Fibroblast of lung (primary cell): Measurements from ENCODE around the gene ACSL3. TPM values are rescaled to one million over a fixed set of nuclear protein-coding genes. Genes with fewer than 3 reads are reported as not detected.
A peak's percentile ranks its signal among the peaks of the same experiment; 100 is the strongest.

Source experiments
- DNase-seq, 2 donors: peaks; one replicate each; pipeline versions ENCODE4 v3.0.0 to v3.0.0-alpha.2; 2010; ENCODE audit warnings: low read depth in 2 of 2
- H2AFZ ChIP-seq: 2 replicates; pipeline ENCODE4 v1.5.1; 2012; ENCODE audit warnings: low read length, control low read depth, inconsistent platforms
- H3K27ac ChIP-seq: 2 replicates; pipeline ENCODE4 v1.5.1; 2011; ENCODE audit warnings: low read length, control low read depth; ENCODE audit not compliant: insufficient read depth
- H3K27me3 ChIP-seq: 2 replicates; pipeline ENCODE4 v1.5.1; 2011; ENCODE audit warnings: mild to moderate bottlenecking, low read length; ENCODE audit not compliant: control insufficient read depth, insufficient read depth
- H3K36me3 ChIP-seq: 2 replicates; pipeline ENCODE4 v1.5.1; 2011; ENCODE audit warnings: low read length; ENCODE audit not compliant: control insufficient read depth, insufficient read depth
- H3K4me1 ChIP-seq: 2 replicates; pipeline ENCODE4 v1.5.1; 2011; ENCODE audit warnings: low read length; ENCODE audit not compliant: control insufficient read depth, insufficient read depth; ENCODE audit errors: extremely low read depth
- H3K4me2 ChIP-seq: 2 replicates; pipeline ENCODE4 v1.5.1; 2011; ENCODE audit warnings: low read length, control low read depth; ENCODE audit not compliant: insufficient read depth; ENCODE audit errors: extremely low read depth
- H3K4me3 ChIP-seq, 4 experiments: fragments of 200-600 bp in 1 of 4; sonication (generic) in 1 of 4; replicated peaks in 1 of 4; 2 replicates each; pipeline ENCODE4 v1.5.1; 2011 to 2016; ENCODE audit warnings: low read length in 4 of 4, low read depth in 3 of 4, mild to moderate bottlenecking in 3 of 4, control low read depth in 2 of 4, inconsistent platforms in 1 of 4, mixed read lengths in 1 of 4; ENCODE audit not compliant: insufficient read depth in 1 of 4; ENCODE audit errors: control extremely low read depth in 1 of 4
- H3K79me2 ChIP-seq: 2 replicates; pipeline ENCODE4 v1.5.1; 2012; ENCODE audit warnings: mild to moderate bottlenecking, low read length, inconsistent platforms; ENCODE audit not compliant: control insufficient read depth, insufficient read depth
- H3K9ac ChIP-seq: 2 replicates; pipeline ENCODE4 v1.5.1; 2011; ENCODE audit warnings: mild to moderate bottlenecking, low read length, control low read depth; ENCODE audit not compliant: insufficient read depth
- H3K9me3 ChIP-seq: 2 replicates; pipeline ENCODE4 v1.5.1; 2012; ENCODE audit warnings: low read depth, low read length; ENCODE audit not compliant: control insufficient read depth, insufficient read depth
- H4K20me1 ChIP-seq: 2 replicates; pipeline ENCODE4 v1.5.1; 2011; ENCODE audit warnings: low read length; ENCODE audit not compliant: control insufficient read depth, insufficient read depth; ENCODE audit errors: extremely low read depth
- CTCF ChIP-seq, 2 donors: IDR thresholded peaks in 1 of 2; conservative IDR thresholded peaks in 1 of 2; 1 replicate in 1 of 2; 2 replicates in 1 of 2; pipeline ENCODE4 v1.5.1; 2011 to 2012; ENCODE audit warnings: low read length in 2 of 2, control low read depth in 1 of 2, inconsistent platforms in 1 of 2, low read depth in 1 of 2, mild to moderate bottlenecking in 1 of 2
- EZH2 ChIP-seq: IDR thresholded peaks from 2 replicates; pipeline ENCODE4 v1.5.1; 2012; ENCODE audit warnings: low read length, control low read depth, mild to moderate bottlenecking; ENCODE audit errors: missing control alignments
- polyA plus RNA-seq, 2 donors: library from polyadenylated mRNA; depleted of rRNA in 1 of 2; stranded (reverse) in 1 of 2; unstranded in 1 of 2; fragments of >200 nt; gene quantifications; 2 replicates each; pipeline ENCODE4 v1.2.1, GENCODE V29; 2011 to 2012; ENCODE audit warnings: missing spikeins in 1 of 2
- total RNA-seq: library from RNA; depleted of rRNA; stranded (reverse); fragments of >200 nt; gene quantifications from 2 replicates; pipeline ENCODE4 v1.2.1, GENCODE V29; 2014

ACSL3 gene
- total and polyA plus RNA-seq, 2 donors (not counting 1 experiment from before 2014, with no cell fraction given): 147 to 377 TPM

DNA sequence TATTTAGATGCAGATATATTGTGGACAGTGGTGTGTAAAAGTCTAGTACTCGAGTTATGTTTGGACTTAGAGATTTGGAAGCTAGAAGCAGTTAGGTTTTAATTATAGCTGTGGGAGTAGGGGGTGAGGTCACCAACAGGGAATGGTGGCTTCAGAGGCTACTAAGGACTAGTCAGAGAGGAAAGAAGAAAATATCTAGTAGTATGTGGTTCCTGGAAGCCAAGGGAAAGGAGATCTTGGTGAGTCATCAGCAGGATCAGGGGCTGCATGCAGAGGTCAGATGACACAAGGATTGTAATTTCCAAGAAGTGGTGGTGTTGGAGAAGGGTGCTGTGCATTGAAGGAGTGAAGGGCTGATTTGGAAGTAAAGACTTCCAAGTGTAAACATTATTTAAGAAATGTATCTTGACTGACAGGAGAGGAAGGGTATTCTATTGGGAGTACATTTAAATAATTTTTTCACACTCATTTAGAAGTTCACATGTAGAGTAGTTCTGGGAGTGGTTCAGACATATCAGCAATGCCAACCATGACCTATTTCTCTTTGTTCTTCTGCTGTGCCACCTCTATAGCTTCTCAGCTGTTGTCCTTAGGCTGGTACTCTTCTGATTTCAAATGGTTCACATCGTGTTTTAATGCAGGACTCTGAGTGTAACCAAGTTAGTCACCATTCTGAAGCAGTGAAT is 59.1 kb downstream of the ACSL3 start:
- Histone ChIP-seq H3K36me3 (peaks cover 7% of the 10 kb centered on the region), H3K4me2 (peak overlapping the region; percentile 9), H3K79me2 (peaks cover 27% of the 10 kb centered on the region), H3K27me3 (no peaks in the 10 kb centered on the region), H3K9ac (no peak overlapping the region), H4K20me1 (peaks cover 2% of the 10 kb centered on the region), H3K27ac (peak overlapping the region; percentile 65), H3K4me1 (peaks cover 10% of the 10 kb centered on the region), H3K9me3 (no peaks in the 10 kb centered on the region), H3K4me3 (no peak overlapping the region), H2AFZ (no peak overlapping the region)
- peak; percentile 91 to 96 for DNase-seq
- TF ChIP-seq EZH2: no peak
- no peak for TF ChIP-seq CTCF (conservative IDR thresholded peaks at IDR 0.05 in 1 of 2, IDR thresholded peaks at IDR 0.05 in 1 of 2; ENCODE audit: low read depth in 1 of 2, low read length in 2 of 2)

GRCh38 chr2:222920657-222921186 is 59.9 kb downstream of the ACSL3 start:
- H3K4me3 ChIP-seq: no peak overlapping the region
- peaks cover 2% of the 10 kb centered on the region for H4K20me1 ChIP-seq
- peaks cover 10% of the 10 kb centered on the region for H3K4me1 ChIP-seq
- H2AFZ ChIP-seq: no peak overlapping the region
- H3K9me3 ChIP-seq: no peaks in the 10 kb centered on the region
- no peak for DNase-seq
- no peaks in the 10 kb centered on the region for H3K27me3 ChIP-seq
- peak overlapping the region; percentile 63 for H3K27ac ChIP-seq
- TF ChIP-seq CTCF (conservative IDR thresholded peaks at IDR 0.05 in 1 of 2, IDR thresholded peaks at IDR 0.05 in 1 of 2; ENCODE audit: low read depth in 1 of 2, low read length in 2 of 2) (no peak), EZH2 (no peak)
- H3K36me3 ChIP-seq: peaks cover 7% of the 10 kb centered on the region
- H3K79me2 ChIP-seq: peaks cover 21% of the 10 kb centered on the region
- no peak overlapping the region for H3K9ac ChIP-seq
- H3K4me2 ChIP-seq: no peak overlapping the region

DNA sequence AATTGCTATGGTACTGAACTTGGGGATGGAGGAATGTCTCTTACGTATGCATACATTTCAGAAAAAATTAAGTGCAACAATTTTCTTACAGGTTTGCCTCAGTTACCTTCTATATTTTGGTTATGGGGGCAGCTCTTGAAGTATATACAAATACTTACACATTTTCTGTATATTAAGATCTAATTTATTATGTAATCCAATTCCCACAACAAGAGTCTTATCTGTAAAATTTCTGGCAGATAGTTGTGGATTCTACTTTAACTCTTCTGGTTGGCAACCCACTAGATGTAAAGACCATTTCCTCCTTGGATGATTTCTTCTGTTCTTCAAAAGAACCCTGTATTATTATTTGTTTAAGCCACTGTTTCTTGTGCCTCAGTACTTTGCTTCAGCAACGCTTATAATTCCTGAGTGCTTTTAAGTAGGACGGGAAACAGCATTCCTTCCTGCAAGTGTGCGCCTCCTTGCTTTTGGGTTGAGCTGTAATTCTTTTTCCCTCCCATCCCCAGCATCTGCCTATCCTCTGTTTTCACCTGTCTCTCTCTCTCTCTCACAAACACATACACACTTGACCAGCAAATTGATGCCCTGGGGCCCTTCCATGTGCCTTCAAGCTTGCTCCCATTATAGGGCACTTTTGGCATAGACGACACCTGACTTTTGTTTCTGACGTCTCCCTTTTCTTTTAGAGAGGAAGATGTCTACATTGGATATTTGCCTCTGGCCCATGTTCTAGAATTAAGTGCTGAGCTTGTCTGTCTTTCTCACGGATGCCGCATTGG is 61.4 kb downstream of the ACSL3 start:
- Histone ChIP-seq H2AFZ (no peak overlapping the region), H4K20me1 (peaks cover 2% of the 10 kb centered on the region), H3K27ac (no peak overlapping the region), H3K36me3 (peaks cover 5% of the 10 kb centered on the region), H3K4me1 (peaks cover 10% of the 10 kb centered on the region), H3K9ac (no peak overlapping the region), H3K79me2 (peaks cover 13% of the 10 kb centered on the region), H3K4me2 (no peak overlapping the region), H3K9me3 (no peaks in the 10 kb centered on the region), H3K4me3 (no peak overlapping the region), H3K27me3 (no peaks in the 10 kb centered on the region)
- TF ChIP-seq EZH2: no peak
- TF ChIP-seq CTCF (conservative IDR thresholded peaks at IDR 0.05 in 1 of 2, IDR thresholded peaks at IDR 0.05 in 1 of 2; ENCODE audit: low read depth in 1 of 2, low read length in 2 of 2): no peak
- no peak for DNase-seq
